ENCODE results near the gene RPGRIP1L. TPM values are rescaled to one million over a fixed set of nuclear protein-coding genes. Genes with fewer than 3 reads are reported as not detected.

Gene RPGRIP1L
- total and polyA plus RNA-seq, 2 of the 8 experiments (the other 6 are each of a cell fraction or from before 2014, with no cell fraction given) = 4.0 to 13.7 TPM

GRCh38 chr16:53672461-53672860, 31.2 kb downstream of the RPGRIP1L start:
- ChIA-PET CTCF (ENCODE audit: partially characterized antibody) (no interaction called here), POLR2A (ENCODE audit: partially characterized antibody) (no interaction called here)
- Histone ChIP-seq H3K4me1 (replicated peaks in 1 of 4; ENCODE audit: control insufficient read depth in 3 of 4, insufficient read depth in 4 of 4, low read length in 3 of 4) (no peaks in the 10 kb centered on the region; a peak in 1 of 7 replicates), H2AK5ac (ENCODE audit: low read depth, low read length) (no peak overlapping the region), H2AFZ (ENCODE audit: low read length) (no peak overlapping the region), H3K27ac (ENCODE audit: low read depth, low read length) (no peak overlapping the region), H3K56ac (replicated peaks; ENCODE audit: insufficient read length, low read depth, low read length) (no peak overlapping the region), H2BK15ac (ENCODE audit: low read length) (no peak overlapping the region), H4K91ac (replicated peaks; ENCODE audit: insufficient read length, low read length) (no peak overlapping the region), H2BK120ac (replicated peaks; ENCODE audit: low read depth, low read length) (no peak overlapping the region), H2BK20ac (ENCODE audit: low read length) (no peak overlapping the region), H3K27me3 (replicated peaks in 1 of 4; ENCODE audit: control insufficient read depth in 3 of 4, extremely low read depth in 1 of 4, insufficient read depth in 3 of 4, low read length in 3 of 4) (no peaks in the 10 kb centered on the region), H4K5ac (ENCODE audit: insufficient read length, low read depth, low read length) (no peak overlapping the region), H3K4me2 (ENCODE audit: insufficient read depth in 1 of 2, low read depth in 2 of 2, low read length in 2 of 2) (no peak overlapping the region), H3K14ac (ENCODE audit: insufficient read length) (no peak overlapping the region), H3K23me2 (ENCODE audit: low read depth, low read length) (no peaks in the 10 kb centered on the region), H3K18ac (ENCODE audit: extremely low read depth, low read length) (no peak overlapping the region), H3K36me3 (ENCODE audit: control insufficient read depth in 2 of 4, insufficient read depth in 4 of 4, low read length in 3 of 4) (no peaks in the 10 kb centered on the region), H4K20me1 (replicated peaks in 1 of 2; ENCODE audit: control insufficient read depth in 1 of 2, insufficient read depth in 2 of 2, low read length in 2 of 2) (no peaks in the 10 kb centered on the region), H3K9me3 (ENCODE audit: insufficient read depth in 2 of 2, low read depth in 1 of 2, low read length in 1 of 2) (no peaks in the 10 kb centered on the region), H3K23ac (ENCODE audit: insufficient read length) (no peak overlapping the region), H2BK5ac (ENCODE audit: low read depth, low read length) (no peak overlapping the region), H2BK12ac (ENCODE audit: low read depth, low read length) (no peak overlapping the region), H3K79me1 (ENCODE audit: low read depth, low read length) (no peaks in the 10 kb centered on the region), H3K79me2 (ENCODE audit: control insufficient read depth in 1 of 2, insufficient read depth in 2 of 2, low read length in 2 of 2) (no peaks in the 10 kb centered on the region), H3K4me3 (ENCODE audit: extremely low read depth in 1 of 4, insufficient read depth in 2 of 4, low read depth in 3 of 4, low read length in 4 of 4) (no peak overlapping the region), H3K4ac (replicated peaks; ENCODE audit: insufficient read length, low read depth, low read length) (no peak overlapping the region), H3K9ac (replicated peaks in 1 of 4; ENCODE audit: extremely low read depth in 1 of 4, low read depth in 3 of 4, low read length in 3 of 4) (no peak overlapping the region), H4K8ac (ENCODE audit: extremely low read depth, insufficient read depth, low read length) (no peak overlapping the region)
- FAIRE-seq = no peak
- DNase-seq (ENCODE audit: low read depth in 1 of 2, low spot score in 2 of 2) = no peak
- no peak for TF ChIP-seq SIN3A (conservative IDR thresholded peaks at IDR 0.05 in 1 of 2, IDR thresholded peaks at IDR 0.05 in 1 of 2; ENCODE audit: low read depth in 1 of 2, low read length in 2 of 2)
- no peak for TF ChIP-seq CREB1 (IDR thresholded peaks at IDR 0.05)
- no peak for TF ChIP-seq KDM5A (IDR thresholded peaks at IDR 0.05; ENCODE audit: low read length)
- no peak for TF ChIP-seq TBP (IDR thresholded peaks at IDR 0.05; ENCODE audit: low read depth, low read length)
- TF ChIP-seq RXRA (IDR thresholded peaks at IDR 0.05; ENCODE audit: insufficient read depth, low read depth, low read length) = no peak
- TF ChIP-seq, protein P1, sequence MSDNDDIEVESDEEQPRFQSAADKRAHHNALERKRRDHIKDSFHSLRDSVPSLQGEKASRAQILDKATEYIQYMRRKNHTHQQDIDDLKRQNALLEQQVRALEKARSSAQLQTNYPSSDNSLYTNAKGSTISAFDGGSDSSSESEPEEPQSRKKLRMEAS (IDR thresholded peaks at IDR 0.05) = no peak
- TF ChIP-seq USF2 (IDR thresholded peaks at IDR 0.05; ENCODE audit: low read length) = no peak
- TF ChIP-seq ATF2 (IDR thresholded peaks at IDR 0.05; ENCODE audit: low read length) = no peak
- no peak for TF ChIP-seq MAFK (IDR thresholded peaks at IDR 0.05; ENCODE audit: low read depth, low read length)
- no peak for TF ChIP-seq YY1 (IDR thresholded peaks at IDR 0.05; ENCODE audit: low read depth, low read length)
- TF ChIP-seq ATF3 (IDR thresholded peaks at IDR 0.05; ENCODE audit: insufficient read depth, low read depth, low read length) = no peak
- no peak for TF ChIP-seq EZH2 (IDR thresholded peaks at IDR 0.05; ENCODE audit: low read depth, low read length, severe bottlenecking)

Data from H1 (cell line).